Esophagus squamous epithelium (tissue), 4 donors: ENCODE results near the gene ELF5.

Experiments used
- CTCF ChIP-seq, 6 experiments: fragments of 450-650 bp in 4 of 6; fragments of 200-600 bp in 2 of 6; sonication (generic) in 2 of 6; IDR thresholded peaks; one replicate each; pipeline ENCODE4 v1.5.1; 2016 to 2019; ENCODE audit warnings: antibody characterized with exemption in 6 of 6, mild to moderate bottlenecking in 4 of 6, moderate library complexity in 4 of 6
- POLR2A ChIP-seq, 4 donors: fragments of 450-650 bp; IDR thresholded peaks; one replicate each; pipeline ENCODE4 v1.6.1; 2017; ENCODE audit warnings: antibody characterized with exemption in 4 of 4, mild to moderate bottlenecking in 4 of 4, moderate library complexity in 3 of 4

GRCh38 chr11:34441814-34442213 is 71.8 kb downstream of the ELF5 start:
- TF ChIP-seq CTCF (IDR thresholded peaks at IDR 0.05) (no peak), POLR2A (IDR thresholded peaks at IDR 0.05) (no peak)
